ENCODE results near the gene COL23A1.
"Not testable (repeated sequence)": the region's sequence is repeated elsewhere in the genome, so short reads cannot be mapped to it uniquely, and the experiment has no call there.

Gene COL23A1

DNA sequence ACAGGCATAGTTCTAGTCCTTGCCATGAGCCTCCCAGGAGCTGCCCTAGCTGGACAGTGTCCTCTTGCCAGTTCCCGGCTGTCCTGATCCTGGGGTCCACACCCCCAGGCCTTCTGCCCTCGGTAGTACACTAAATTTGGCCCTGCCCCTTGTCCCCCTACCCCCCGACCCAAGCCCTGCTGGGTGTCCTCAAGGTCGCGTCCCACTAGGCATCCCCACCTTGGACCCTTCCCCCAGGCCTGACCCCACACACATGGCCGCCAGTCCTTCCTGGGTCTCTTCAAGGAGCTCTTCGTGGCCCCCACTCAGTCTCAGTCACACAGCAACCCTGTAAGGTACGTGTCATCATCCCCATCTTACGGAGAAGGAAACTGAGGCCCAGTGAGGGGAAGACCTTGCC is 317.6 kb downstream of the COL23A1 start:
- Mint-ChIP-seq H3K36me3 (ENCODE audit: low read depth) (no peaks in the 10 kb centered on the region), H3K4me3 (no peak overlapping the region), H3K4me1 (ENCODE audit: low read depth) (no peaks in the 10 kb centered on the region), H3K27me3 (no peaks in the 10 kb centered on the region), H3K9me3 (no peaks in the 10 kb centered on the region), H3K27ac (no peak overlapping the region)

DNA sequence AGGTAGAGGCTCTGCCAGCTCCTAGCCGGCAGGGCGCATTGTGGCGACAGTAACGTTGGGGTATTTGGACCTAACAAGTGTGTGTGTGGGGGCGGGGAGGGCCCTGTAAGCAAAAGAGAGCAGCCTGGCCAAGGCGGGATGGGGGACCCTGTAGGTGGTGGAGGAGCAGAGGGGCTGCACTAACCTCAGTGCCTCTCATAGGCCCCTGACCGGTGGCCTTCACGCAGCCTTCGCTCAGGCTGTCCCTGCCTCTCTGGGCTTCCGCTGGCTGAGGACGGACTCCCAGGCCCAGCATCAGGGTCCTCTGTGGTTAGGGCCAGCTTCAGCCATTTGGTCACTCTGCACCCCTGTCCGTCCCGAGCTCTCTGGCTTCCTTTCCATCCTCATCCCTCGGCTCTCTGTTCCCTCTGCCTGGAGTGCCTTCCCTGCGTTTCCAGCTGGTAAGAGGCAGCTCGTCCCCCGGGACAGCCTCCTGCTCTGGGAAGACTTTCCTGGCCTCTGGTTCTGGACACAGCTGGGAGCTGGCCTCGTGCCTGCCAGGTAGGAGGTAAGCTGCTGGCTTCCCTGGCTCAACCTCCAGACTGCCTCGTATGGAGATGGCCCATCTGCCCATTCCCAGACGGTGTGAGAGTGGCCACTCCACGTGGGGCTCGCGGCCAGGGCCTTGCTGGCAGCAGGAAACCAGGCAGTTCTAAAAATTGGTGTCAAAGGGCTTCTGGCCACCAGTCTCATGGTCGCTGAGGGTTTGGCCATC is 318.3 kb downstream of the COL23A1 start:
- H3K36me3 Mint-ChIP-seq (ENCODE audit: low read depth): no peaks in the 10 kb centered on the region
- H3K9me3 Mint-ChIP-seq: no peaks in the 10 kb centered on the region
- H3K4me3 Mint-ChIP-seq: no peak overlapping the region
- no peaks in the 10 kb centered on the region for H3K27me3 Mint-ChIP-seq
- no peaks in the 10 kb centered on the region for H3K4me1 Mint-ChIP-seq (ENCODE audit: low read depth)
- H3K27ac Mint-ChIP-seq: no peak overlapping the region

DNA sequence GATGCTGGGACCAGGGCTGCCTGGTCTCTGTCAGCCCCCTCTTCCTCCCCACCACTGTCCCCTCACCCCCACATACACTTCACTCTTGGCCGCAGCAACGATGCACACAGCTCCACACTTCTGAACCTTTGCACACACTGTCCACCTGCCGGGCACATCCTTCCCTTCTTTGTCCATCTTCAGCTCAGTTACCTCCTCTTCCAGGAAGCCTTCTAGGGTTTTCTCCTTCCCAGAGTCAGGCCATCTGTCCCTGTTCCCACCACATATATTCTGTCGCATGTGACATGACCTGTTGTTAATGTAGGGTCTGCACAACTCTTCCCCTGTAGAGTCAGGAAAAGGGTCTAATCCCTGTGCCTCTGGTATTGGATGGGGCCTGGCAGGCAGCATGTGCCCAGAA is 319.0 kb downstream of the COL23A1 start:
- Mint-ChIP-seq H3K27ac (no peak overlapping the region), H3K4me3 (no peak overlapping the region)

DNA sequence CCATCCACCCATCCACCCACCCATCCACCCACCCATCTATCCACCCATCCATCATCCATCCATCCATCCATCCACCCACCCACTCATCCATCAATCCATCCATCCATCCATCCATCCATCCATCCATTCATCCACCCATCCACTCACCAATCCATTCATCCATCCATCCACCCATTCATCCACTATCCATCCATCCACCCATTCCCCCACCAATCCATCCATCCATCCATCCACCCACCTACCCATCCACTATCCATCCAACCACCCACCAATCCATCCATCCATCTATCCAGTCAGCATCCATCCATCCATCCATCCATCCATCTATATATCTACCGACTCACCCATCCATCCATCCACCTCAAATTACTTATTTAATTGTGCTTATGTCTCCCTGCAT is 320.7 kb downstream of the COL23A1 start:
- H3K4me3 Mint-ChIP-seq: no peak overlapping the region
- H3K36me3 Mint-ChIP-seq (ENCODE audit: low read depth): no peaks in the 10 kb centered on the region
- H3K4me1 Mint-ChIP-seq (ENCODE audit: low read depth): no peaks in the 10 kb centered on the region
- no peaks in the 10 kb centered on the region for H3K27me3 Mint-ChIP-seq
- no peaks in the 10 kb centered on the region for H3K9me3 Mint-ChIP-seq
- H3K27ac Mint-ChIP-seq: no peak overlapping the region

More for the DNA sequence above, 319.0 kb downstream of the COL23A1 start:
- H3K9me3 Mint-ChIP-seq: no peaks in the 10 kb centered on the region
- no peaks in the 10 kb centered on the region for H3K36me3 Mint-ChIP-seq (ENCODE audit: low read depth)
- no peaks in the 10 kb centered on the region for H3K27me3 Mint-ChIP-seq
- no peaks in the 10 kb centered on the region for H3K4me1 Mint-ChIP-seq (ENCODE audit: low read depth)

DNA sequence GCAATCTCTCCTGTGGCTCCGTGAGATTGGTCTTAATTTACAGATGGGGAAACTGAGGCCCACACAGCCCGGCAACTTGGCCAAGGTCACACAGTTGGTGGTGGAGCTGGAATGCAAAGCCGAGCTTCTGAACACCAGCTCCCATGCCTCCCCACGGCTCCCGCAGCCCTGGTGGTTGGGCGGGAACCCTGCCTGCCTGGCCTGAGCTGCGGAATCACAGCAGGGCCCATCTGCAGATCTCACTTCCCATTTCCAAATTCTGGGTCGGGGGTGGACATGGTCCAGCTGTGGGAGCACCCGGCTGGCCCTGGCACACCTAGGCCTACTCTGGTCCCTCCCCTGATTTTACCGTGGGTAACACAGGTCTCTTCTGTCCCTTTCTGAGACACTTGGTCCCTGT is 322.3 kb downstream of the COL23A1 start:
- H3K27ac Mint-ChIP-seq: no peak overlapping the region
- H3K4me1 Mint-ChIP-seq (ENCODE audit: low read depth): no peaks in the 10 kb centered on the region
- no peaks in the 10 kb centered on the region for H3K27me3 Mint-ChIP-seq

DNA sequence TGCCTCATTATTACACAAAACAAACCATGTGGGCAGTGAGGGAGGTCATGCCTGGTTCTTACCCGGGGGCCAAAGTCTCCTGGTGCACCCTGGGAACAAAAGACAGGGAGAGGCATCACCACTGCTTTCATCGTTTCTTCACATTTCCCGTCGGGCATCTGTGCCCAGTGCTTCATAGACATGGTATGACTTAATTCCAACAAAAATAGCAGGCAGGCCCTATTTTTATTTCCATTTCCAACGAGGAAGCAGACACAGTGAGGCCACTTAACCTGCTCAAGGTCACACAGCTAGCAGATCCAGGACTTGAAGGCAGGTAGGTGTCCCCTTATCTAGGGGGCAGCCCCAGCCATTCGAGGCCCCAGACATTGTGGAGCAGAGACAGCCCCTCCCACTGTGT is 322.9 kb downstream of the COL23A1 start:
- no peak overlapping the region for H3K27ac Mint-ChIP-seq
- H3K9me3 Mint-ChIP-seq: peaks cover 4% of the 10 kb centered on the region
- H3K4me3 Mint-ChIP-seq: no peak overlapping the region
- H3K27me3 Mint-ChIP-seq: no peaks in the 10 kb centered on the region
- no peaks in the 10 kb centered on the region for H3K36me3 Mint-ChIP-seq (ENCODE audit: low read depth)
- no peaks in the 10 kb centered on the region for H3K4me1 Mint-ChIP-seq (ENCODE audit: low read depth)

More for the DNA sequence above, 322.3 kb downstream of the COL23A1 start:
- no peaks in the 10 kb centered on the region for H3K36me3 Mint-ChIP-seq (ENCODE audit: low read depth)
- peaks cover 4% of the 10 kb centered on the region for H3K9me3 Mint-ChIP-seq
- no peak overlapping the region for H3K4me3 Mint-ChIP-seq

DNA sequence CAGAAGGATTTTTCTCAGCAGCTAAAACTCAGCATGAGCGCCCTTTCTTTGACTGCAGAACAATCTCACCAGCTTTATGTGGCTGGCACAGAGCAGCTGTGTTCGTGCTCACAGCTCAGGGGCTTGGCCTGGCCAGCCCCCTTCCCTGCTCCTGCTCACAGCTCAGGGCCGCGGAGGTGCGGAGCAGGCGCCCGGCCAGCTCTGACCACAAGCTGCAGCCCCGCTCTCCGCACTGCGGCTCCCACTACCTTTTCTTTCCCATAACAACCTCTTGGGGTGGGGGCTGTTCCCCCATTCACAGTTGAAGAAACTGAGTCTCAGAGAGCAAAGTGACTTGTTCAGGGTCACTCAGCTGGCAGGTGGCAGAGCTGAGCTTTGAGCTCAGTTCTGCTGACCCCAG is 323.6 kb downstream of the COL23A1 start:
- Mint-ChIP-seq H3K27ac (no peak overlapping the region), H3K4me3 (no peak overlapping the region)

DNA sequence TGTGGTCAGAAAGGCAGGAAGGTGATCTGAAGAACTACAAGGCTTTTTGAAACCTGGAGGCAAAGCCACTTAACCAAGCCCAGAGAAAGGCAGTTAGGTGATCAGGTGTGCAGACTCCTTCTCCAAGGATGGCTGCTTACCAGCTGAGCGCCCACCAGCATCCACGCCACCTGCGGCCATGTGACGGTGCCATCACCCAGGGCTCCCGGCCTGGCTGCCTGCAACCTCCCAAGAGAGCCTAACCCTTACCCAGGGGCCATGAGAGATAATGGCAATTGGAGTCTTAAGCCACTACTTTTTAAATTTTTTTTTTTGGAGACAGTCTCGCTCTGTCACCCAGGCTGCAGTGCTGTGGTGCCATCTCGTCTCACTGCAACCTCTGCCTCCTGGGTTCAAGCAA is 324.4 kb downstream of the COL23A1 start:
- H3K4me3 Mint-ChIP-seq: no peak overlapping the region
- no peaks in the 10 kb centered on the region for H3K27me3 Mint-ChIP-seq
- H3K4me1 Mint-ChIP-seq (ENCODE audit: low read depth): no peaks in the 10 kb centered on the region
- peaks cover 4% of the 10 kb centered on the region for H3K9me3 Mint-ChIP-seq
- H3K36me3 Mint-ChIP-seq (ENCODE audit: low read depth): no peaks in the 10 kb centered on the region
- H3K27ac Mint-ChIP-seq: no peak overlapping the region

More for the DNA sequence above, 323.6 kb downstream of the COL23A1 start:
- Mint-ChIP-seq H3K9me3 (peaks cover 4% of the 10 kb centered on the region), H3K36me3 (ENCODE audit: low read depth) (no peaks in the 10 kb centered on the region), H3K4me1 (ENCODE audit: low read depth) (no peaks in the 10 kb centered on the region), H3K27me3 (no peaks in the 10 kb centered on the region)

DNA sequence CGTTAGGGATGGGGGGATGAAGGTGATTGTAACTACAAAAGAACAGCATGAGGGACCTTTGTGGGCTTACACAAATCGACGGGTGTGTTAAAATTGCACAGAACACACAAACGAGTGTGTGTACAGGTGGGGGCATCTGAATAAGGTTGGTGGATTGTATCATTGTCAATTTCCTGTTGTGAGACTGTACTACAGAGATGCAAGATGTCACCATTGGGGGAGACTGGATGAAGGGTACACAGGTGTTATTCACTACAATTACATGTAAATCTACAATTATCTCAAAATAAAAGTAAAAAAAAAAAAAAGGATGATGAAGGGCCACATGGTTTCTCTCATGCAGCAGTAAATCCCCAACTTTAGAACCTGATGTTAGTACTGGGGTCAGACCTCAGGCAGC is 326.1 kb downstream of the COL23A1 start:
- Mint-ChIP-seq H3K9me3 (peaks cover 4% of the 10 kb centered on the region), H3K36me3 (ENCODE audit: low read depth) (no peaks in the 10 kb centered on the region), H3K4me1 (ENCODE audit: low read depth) (peaks cover 3% of the 10 kb centered on the region), H3K27ac (no peak overlapping the region), H3K4me3 (no peak overlapping the region), H3K27me3 (no peaks in the 10 kb centered on the region)

DNA sequence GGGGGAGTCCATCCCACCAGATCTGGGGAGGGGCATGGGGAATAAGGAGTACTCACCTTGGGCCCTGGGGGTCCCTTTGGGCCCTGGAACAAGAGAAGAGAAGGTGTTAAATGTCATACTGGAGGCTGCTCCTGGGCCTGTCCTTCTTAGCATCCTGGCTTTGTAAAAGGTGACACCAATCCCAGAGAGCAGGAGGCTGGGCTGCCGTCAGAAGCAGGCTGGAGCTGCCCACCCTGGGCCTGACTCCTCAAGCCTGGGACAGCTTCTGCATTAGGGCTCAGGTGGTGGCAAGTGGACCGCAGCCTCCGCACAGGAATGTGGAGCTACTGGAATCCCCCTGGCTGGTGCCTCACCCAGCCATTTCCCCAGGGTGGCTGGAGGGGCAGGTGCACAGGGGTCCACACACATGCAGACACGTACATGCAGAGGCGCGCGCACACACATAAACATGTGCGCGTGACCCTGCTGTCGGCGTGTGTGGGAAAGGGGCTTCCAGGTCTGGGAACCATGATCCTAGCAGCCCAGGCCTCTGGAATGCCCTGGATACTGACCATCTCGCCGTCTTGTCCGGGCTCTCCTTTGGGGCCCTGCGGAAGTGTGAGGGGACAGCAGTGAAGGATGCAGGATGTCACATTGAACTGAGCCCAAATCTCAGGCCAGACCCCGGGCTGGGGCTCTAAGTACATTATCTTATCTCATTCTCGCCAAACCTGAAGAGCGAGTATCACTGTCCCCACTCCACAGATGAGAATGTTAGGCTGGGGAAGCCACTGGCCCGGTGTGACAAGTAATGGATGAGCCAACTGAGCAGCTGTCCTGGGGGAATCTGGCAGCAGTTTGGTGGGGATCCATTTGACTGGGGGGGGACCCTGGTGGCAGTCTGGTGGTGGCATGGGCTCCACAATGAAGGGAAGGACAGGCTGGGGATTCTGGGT is 328.3 kb downstream of the COL23A1 start:
- peaks cover 3% of the 10 kb centered on the region for H3K4me1 Mint-ChIP-seq (ENCODE audit: low read depth)
- peaks cover 4% of the 10 kb centered on the region for H3K9me3 Mint-ChIP-seq
- H3K27ac Mint-ChIP-seq: no peak overlapping the region
- no peak overlapping the region for H3K4me3 Mint-ChIP-seq
- no peaks in the 10 kb centered on the region for H3K36me3 Mint-ChIP-seq (ENCODE audit: low read depth)
- H3K27me3 Mint-ChIP-seq: no peaks in the 10 kb centered on the region

DNA sequence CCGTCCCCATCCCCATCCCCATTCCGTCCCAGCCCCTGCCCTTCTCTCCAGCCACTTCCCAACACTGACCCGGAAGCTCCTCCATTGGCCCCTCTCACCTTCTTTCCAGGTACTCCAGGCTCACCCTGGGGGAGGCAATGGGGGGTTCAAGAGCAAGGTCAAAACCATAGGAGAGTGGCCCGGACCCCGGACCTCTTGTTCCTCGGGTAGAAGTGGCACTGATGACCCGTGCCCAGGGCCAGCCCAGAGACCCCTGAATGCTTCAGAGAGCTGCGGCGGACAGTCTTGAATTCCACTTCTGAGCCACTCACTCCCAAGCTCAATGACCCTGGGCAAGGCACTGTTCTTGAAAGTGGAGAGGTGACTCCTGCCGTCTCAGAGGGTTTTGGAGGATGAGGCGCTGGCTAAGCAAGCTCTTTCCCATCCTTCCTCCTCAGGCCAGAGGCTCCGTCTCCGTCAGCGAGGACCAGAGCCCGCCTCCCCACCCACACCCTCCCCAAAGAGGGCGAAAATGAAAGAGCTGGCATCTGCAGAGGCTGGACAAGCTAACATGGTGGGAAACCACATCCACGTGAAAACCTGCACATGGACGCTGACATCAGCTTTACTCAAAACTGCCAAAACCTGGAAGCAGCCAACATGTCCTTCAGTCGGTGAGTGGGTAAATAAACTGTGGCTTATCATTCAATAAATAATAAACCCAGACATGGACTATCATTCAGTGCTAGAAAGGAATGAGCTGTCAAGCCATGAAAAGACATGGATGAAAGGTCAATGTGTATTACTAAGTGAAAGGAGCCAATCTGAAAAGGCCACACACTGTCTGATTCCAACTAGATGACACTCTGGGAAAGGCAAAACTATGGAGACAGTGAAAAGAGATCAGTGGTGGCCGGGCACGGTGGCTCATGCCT is 330.3 kb downstream of the COL23A1 start:
- Mint-ChIP-seq H3K36me3 (ENCODE audit: low read depth) (no peaks in the 10 kb centered on the region), H3K27me3 (no peaks in the 10 kb centered on the region), H3K4me3 (no peak overlapping the region), H3K27ac (no peak overlapping the region), H3K9me3 (peaks cover 4% of the 10 kb centered on the region), H3K4me1 (ENCODE audit: low read depth) (peaks cover 3% of the 10 kb centered on the region)

DNA sequence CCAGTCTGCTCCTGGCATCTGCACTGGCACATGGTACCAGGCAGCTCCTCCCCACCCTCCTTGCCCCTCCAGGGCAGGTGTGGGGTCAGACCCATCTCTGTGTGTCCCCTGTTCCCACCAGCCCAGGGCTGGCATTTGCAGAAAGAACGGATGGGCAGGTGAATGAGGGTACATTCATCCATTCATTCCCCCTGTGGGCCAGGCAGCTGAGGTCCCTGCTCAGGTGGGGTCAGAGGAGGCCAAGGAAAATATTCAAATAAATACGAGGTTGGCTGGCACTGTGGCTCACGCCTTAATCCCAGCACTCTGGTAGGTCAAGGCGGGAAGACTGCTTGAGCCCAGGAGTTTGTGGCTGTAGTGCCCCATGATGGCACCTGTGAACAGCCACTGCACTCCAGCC is 332.5 kb downstream of the COL23A1 start:
- Mint-ChIP-seq H3K4me1 (ENCODE audit: low read depth) (peaks cover 5% of the 10 kb centered on the region), H3K4me3 (no peak overlapping the region), H3K36me3 (ENCODE audit: low read depth) (no peaks in the 10 kb centered on the region), H3K27me3 (no peaks in the 10 kb centered on the region), H3K27ac (no peak overlapping the region), H3K9me3 (no peaks in the 10 kb centered on the region)

DNA sequence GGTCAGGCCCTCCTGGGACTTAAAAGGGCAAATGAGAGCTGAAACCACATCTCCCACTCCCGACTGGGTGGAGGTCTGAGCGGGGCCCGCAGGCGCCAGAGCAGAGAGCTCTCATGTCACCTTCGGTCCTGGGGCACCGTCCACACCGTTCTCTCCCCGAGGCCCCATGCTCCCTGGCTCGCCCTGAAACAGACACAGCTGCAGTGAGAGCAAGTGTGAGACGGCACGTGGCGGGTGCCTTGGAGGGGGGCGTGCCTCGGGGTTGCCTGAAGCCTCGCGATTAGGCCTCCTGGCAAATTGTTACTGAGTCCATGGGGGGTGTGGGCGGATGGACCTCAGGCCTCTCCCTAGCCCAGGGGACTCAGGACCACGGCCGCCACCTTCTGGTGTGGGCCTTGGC is 333.4 kb downstream of the COL23A1 start:
- Mint-ChIP-seq H3K4me3 (no peak overlapping the region), H3K36me3 (ENCODE audit: low read depth) (no peaks in the 10 kb centered on the region), H3K27ac (no peak overlapping the region), H3K27me3 (no peaks in the 10 kb centered on the region), H3K9me3 (no peaks in the 10 kb centered on the region), H3K4me1 (ENCODE audit: low read depth) (peaks cover 6% of the 10 kb centered on the region)

DNA sequence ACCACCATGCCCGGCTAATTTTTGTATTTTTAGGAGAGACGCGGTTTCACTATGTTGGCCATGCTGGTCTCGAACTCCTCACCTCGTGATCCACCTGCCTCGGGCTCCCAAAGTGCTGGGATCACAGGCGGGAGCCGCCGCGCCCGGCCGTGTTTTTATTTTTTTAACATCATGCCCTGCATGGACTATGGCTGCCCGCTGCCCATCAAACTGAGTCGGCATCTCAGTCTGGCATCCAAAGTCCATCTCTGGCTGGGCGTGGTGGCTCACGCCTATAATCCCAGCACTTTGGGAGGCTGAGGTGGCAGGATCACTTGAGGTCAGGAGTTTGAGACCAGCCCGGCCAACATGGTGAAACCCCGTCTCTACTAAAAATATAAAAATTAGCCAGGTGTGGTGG is 336.6 kb downstream of the COL23A1 start:
- not testable (repeated sequence) for H3K9me3 Mint-ChIP-seq; H3K27ac Mint-ChIP-seq; H3K4me3 Mint-ChIP-seq; H3K27me3 Mint-ChIP-seq; H3K36me3 Mint-ChIP-seq (ENCODE audit: low read depth)
- H3K4me1 Mint-ChIP-seq (ENCODE audit: low read depth): peaks cover 18% of the 10 kb centered on the region
